Measurements from ENCODE around the gene SV2C. TPM values are rescaled to one million over a fixed set of nuclear protein-coding genes. Genes with fewer than 3 reads are reported as not detected.

SV2C gene
- total RNA-seq, 2 donors from 2014 or later: 0.20 to 0.35 TPM

- Histone ChIP-seq H3K9me3 (no peaks in the 10 kb centered on the region), H3K27ac (no peak overlapping the region), H3K4me3 (no peak overlapping the region), H3K4me1 (no peaks in the 10 kb centered on the region), H3K36me3 (no peaks in the 10 kb centered on the region), H3K9ac (ENCODE audit: low read depth in 2 of 2, low read length in 2 of 2) (no peak overlapping the region), H3K27me3 (no peaks in the 10 kb centered on the region)
- intact Hi-C loops (cut with DNase I): no loop called here
- TF ChIP-seq, protein P1, sequence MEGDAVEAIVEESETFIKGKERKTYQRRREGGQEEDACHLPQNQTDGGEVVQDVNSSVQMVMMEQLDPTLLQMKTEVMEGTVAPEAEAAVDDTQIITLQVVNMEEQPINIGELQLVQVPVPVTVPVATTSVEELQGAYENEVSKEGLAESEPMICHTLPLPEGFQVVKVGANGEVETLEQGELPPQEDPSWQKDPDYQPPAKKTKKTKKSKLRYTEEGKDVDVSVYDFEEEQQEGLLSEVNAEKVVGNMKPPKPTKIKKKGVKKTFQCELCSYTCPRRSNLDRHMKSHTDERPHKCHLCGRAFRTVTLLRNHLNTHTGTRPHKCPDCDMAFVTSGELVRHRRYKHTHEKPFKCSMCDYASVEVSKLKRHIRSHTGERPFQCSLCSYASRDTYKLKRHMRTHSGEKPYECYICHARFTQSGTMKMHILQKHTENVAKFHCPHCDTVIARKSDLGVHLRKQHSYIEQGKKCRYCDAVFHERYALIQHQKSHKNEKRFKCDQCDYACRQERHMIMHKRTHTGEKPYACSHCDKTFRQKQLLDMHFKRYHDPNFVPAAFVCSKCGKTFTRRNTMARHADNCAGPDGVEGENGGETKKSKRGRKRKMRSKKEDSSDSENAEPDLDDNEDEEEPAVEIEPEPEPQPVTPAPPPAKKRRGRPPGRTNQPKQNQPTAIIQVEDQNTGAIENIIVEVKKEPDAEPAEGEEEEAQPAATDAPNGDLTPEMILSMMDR (IDR thresholded peaks at IDR 0.05): no peak
- DNase-seq: no peak
These were observed 107.2 kb downstream of the SV2C start for GRCh38 chr5:76190356-76190755.

DNA sequence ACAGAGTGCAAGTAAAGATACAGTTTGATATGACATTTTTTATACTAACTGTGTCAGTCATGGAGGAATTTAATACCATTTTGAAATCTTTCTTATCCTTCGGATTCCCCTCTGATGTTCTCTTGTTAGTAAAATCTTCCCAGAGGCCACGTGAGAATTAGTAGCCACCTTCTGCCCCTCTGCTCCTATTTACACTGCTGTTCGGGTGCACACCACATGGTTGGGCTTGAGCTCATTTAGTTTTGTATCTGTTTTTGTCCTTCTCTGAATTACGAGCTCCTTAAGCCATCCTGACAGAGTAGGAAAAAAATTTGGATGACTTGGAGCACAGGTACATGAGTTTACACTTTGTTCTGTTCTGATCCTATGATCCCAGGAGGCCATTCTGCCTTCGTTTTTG is 109.7 kb downstream of the SV2C start:
- TF ChIP-seq, protein P1 (IDR thresholded peaks at IDR 0.05): no peak
- no peak overlapping the region for H3K27ac ChIP-seq
- H3K4me1 ChIP-seq: no peaks in the 10 kb centered on the region
- H3K9me3 ChIP-seq: no peaks in the 10 kb centered on the region
- intact Hi-C loops (cut with DNase I): no loop called here
- no peaks in the 10 kb centered on the region for H3K27me3 ChIP-seq
- no peak overlapping the region for H3K4me3 ChIP-seq
- H3K9ac ChIP-seq (ENCODE audit: low read depth in 2 of 2, low read length in 2 of 2): no peak overlapping the region
- DNase-seq: no peak
- H3K36me3 ChIP-seq: no peaks in the 10 kb centered on the region

DNA sequence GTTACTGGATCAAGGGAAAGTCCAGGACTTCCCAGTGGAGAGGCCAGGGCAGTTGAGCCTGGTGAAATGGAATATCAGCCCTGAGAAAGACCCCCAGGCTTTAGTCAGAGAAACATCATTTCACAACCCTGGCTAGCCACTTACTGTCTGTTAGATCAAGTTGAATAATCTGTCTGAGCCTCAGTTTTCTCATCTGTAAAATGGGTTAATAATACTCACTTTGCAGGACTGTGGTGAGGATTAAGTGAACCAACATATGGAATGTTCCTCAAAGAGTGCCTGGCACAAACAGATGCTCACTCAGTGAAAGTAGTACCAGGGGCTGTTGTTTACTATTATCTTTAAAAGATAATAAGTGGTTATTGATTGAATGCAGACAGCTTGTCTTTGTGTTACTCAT is 110.5 kb downstream of the SV2C start:
- intact Hi-C loops (cut with DNase I): no loop called here
- no peak for DNase-seq
- TF ChIP-seq, protein P1 (IDR thresholded peaks at IDR 0.05): no peak
- Histone ChIP-seq H3K4me3 (no peak overlapping the region), H3K9ac (ENCODE audit: low read depth in 2 of 2, low read length in 2 of 2) (no peak overlapping the region), H3K4me1 (no peaks in the 10 kb centered on the region), H3K9me3 (no peaks in the 10 kb centered on the region), H3K27me3 (no peaks in the 10 kb centered on the region), H3K36me3 (no peaks in the 10 kb centered on the region), H3K27ac (no peak overlapping the region)

- Histone ChIP-seq H3K27me3 (no peaks in the 10 kb centered on the region), H3K36me3 (no peaks in the 10 kb centered on the region), H3K9me3 (no peaks in the 10 kb centered on the region), H3K9ac (ENCODE audit: low read depth in 2 of 2, low read length in 2 of 2) (no peak overlapping the region), H3K4me1 (no peaks in the 10 kb centered on the region), H3K4me3 (no peak overlapping the region), H3K27ac (no peak overlapping the region)
- TF ChIP-seq, protein P1 (IDR thresholded peaks at IDR 0.05): no peak
- intact Hi-C loops (cut with DNase I): no loop called here
- DNase-seq: no peak
These were observed 111.2 kb downstream of the SV2C start for GRCh38 chr5:76194340-76194739.

DNA sequence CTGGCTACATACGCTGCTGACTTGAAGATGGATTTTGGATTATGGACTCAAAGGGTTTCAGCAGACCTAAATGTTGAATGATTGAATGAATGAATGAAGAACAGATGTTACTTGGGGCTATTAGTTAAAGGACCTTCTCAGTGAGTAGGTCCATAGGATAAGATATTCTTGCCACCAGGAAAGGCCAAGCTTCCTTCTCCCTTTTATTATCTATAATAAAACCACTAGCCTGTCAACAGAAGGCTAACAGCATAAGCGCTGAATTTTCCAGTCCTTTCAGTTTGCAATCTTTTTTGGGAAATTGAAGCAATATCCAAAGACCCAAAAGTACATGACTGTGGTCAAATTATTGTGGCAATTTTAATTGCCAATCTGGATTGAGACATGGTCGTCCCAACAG is 113.3 kb downstream of the SV2C start:
- no peaks in the 10 kb centered on the region for H3K27me3 ChIP-seq
- H3K36me3 ChIP-seq: no peaks in the 10 kb centered on the region
- intact Hi-C loops (cut with DNase I): no loop called here
- no peaks in the 10 kb centered on the region for H3K4me1 ChIP-seq
- no peak overlapping the region for H3K27ac ChIP-seq
- TF ChIP-seq, protein P1 (IDR thresholded peaks at IDR 0.05): no peak
- H3K9ac ChIP-seq (ENCODE audit: low read depth in 2 of 2, low read length in 2 of 2): no peak overlapping the region
- H3K4me3 ChIP-seq: no peak overlapping the region
- H3K9me3 ChIP-seq: no peaks in the 10 kb centered on the region
- DNase-seq: no peak
